ENCODE measurements around the gene CNOT2. TPM values are rescaled to one million over a fixed set of nuclear protein-coding genes. Genes with fewer than 3 reads are reported as not detected.

Gene CNOT2, protein sequence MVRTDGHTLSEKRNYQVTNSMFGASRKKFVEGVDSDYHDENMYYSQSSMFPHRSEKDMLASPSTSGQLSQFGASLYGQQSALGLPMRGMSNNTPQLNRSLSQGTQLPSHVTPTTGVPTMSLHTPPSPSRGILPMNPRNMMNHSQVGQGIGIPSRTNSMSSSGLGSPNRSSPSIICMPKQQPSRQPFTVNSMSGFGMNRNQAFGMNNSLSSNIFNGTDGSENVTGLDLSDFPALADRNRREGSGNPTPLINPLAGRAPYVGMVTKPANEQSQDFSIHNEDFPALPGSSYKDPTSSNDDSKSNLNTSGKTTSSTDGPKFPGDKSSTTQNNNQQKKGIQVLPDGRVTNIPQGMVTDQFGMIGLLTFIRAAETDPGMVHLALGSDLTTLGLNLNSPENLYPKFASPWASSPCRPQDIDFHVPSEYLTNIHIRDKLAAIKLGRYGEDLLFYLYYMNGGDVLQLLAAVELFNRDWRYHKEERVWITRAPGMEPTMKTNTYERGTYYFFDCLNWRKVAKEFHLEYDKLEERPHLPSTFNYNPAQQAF
- total RNA-seq (2021; fragmentation: NEBNext Ultra II Directional; extraction: Animal tissue kit (Norgen Biotek cat#: 25700)): 10 to 100 TPM; 45.0 to 54.2 (median 49.5) TPM
- long read RNA-seq, transcript CNOT2-201 (16 exons, 3,282 nt): major isoform, 47 of 92 reads
- long read RNA-seq, partial matches to known transcripts: 26 of 92 reads
- long read RNA-seq, other reads (novel, unspliced or antisense): 12 of 92 reads

- H3K4me1 Mint-ChIP-seq (ENCODE audit: low read depth): peaks cover 61% of the 10 kb centered on the region
- H3K36me3 Mint-ChIP-seq (ENCODE audit: low read depth): peaks cover 33% of the 10 kb centered on the region
- peaks cover 5% of the 10 kb centered on the region for H3K27me3 Mint-ChIP-seq (ENCODE audit: insufficient read depth)
- no peaks in the 10 kb centered on the region for H3K9me3 Mint-ChIP-seq
- peak; percentile 91 for DNase-seq
- H3K27ac Mint-ChIP-seq: peak within 1 kb of the TSS; percentile 100
- TF ChIP-seq, protein P1, sequence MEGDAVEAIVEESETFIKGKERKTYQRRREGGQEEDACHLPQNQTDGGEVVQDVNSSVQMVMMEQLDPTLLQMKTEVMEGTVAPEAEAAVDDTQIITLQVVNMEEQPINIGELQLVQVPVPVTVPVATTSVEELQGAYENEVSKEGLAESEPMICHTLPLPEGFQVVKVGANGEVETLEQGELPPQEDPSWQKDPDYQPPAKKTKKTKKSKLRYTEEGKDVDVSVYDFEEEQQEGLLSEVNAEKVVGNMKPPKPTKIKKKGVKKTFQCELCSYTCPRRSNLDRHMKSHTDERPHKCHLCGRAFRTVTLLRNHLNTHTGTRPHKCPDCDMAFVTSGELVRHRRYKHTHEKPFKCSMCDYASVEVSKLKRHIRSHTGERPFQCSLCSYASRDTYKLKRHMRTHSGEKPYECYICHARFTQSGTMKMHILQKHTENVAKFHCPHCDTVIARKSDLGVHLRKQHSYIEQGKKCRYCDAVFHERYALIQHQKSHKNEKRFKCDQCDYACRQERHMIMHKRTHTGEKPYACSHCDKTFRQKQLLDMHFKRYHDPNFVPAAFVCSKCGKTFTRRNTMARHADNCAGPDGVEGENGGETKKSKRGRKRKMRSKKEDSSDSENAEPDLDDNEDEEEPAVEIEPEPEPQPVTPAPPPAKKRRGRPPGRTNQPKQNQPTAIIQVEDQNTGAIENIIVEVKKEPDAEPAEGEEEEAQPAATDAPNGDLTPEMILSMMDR (IDR thresholded peaks at IDR 0.05): no peak
- peak within 1 kb of the TSS; percentile 100 for H3K4me3 Mint-ChIP-seq
Observed at GRCh38 chr12:70242695-70243509, at the start of gene CNOT2. Gene CNOT2 (plus strand): TSS chr12:70243433. CDS start chr12:70278227, 34,794 bp downstream.

GRCh38 chr12:70194076-70194475 lies 49.2 kb upstream of the CNOT2 start:
- Mint-ChIP-seq H3K36me3 (ENCODE audit: low read depth) (no peaks in the 10 kb centered on the region), H3K9me3 (no peaks in the 10 kb centered on the region), H3K4me3 (no peak overlapping the region), H3K27me3 (ENCODE audit: insufficient read depth) (peaks cover 2% of the 10 kb centered on the region; the same call in 1 of the 2 replicates), H3K4me1 (ENCODE audit: low read depth) (peaks cover 11% of the 10 kb centered on the region), H3K27ac (no peak overlapping the region)
- TF ChIP-seq, protein P1 (IDR thresholded peaks at IDR 0.05): no peak
- DNase-seq: no peak

DNA sequence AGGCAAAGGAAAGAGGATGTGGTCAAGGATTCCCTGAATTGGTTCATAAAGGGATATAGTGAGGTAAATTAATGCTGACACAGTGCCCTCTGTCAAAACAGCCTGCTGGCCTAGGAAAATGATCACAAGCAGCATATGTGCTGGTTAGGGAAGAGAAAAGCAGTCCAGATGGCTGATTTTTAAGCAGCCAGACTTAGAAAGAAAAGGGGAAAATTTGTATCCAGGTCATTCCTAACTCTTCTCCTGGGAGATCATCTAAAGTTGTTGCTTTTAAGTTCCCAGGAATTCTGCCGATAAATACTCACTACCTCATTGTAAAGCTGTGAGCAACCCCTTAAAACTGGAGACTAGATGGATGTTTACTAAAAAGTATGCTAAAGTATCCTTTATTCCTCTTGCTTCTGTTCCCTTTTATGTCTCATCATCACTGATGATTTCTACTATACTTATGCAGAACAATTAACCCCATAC lies 46.4 kb upstream of the CNOT2 start:
- H3K27me3 Mint-ChIP-seq (ENCODE audit: insufficient read depth): 0 out of 2 replicates have a peak, but pooled peaks cover 2% of the 10 kb centered on the region
- no peaks in the 10 kb centered on the region for H3K9me3 Mint-ChIP-seq
- no peak overlapping the region for H3K27ac Mint-ChIP-seq
- H3K4me1 Mint-ChIP-seq (ENCODE audit: low read depth): no peaks in the 10 kb centered on the region
- TF ChIP-seq, protein P1 (IDR thresholded peaks at IDR 0.05): no peak
- H3K36me3 Mint-ChIP-seq (ENCODE audit: low read depth): no peaks in the 10 kb centered on the region
- no peak for DNase-seq
- no peak overlapping the region for H3K4me3 Mint-ChIP-seq

DNA sequence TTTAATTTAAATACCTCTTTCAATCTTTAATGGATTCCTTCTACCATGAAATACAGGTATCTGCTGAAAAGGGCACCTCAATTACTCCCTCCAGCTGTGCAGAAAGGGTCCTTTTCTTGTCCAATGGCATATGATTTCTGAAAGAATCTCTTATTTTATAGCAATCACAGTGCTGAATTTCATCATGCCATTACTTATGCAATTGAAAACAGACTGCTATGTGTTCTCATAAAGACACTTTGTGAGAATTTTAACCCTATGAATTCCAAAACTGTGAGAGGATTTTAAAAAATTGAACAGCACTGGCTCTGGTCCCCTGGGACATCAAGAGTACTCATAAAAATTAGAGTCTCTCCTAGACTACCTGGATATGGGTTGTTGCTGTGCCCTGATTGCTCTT lies 45.9 kb upstream of the CNOT2 start:
- H3K27me3 Mint-ChIP-seq (ENCODE audit: insufficient read depth): 0 out of 2 replicates have a peak, but pooled peaks cover 2% of the 10 kb centered on the region
- H3K9me3 Mint-ChIP-seq: no peaks in the 10 kb centered on the region
- H3K36me3 Mint-ChIP-seq (ENCODE audit: low read depth): no peaks in the 10 kb centered on the region
- no peak overlapping the region for H3K27ac Mint-ChIP-seq
- TF ChIP-seq, protein P1 (IDR thresholded peaks at IDR 0.05): no peak
- H3K4me3 Mint-ChIP-seq: no peak overlapping the region
- DNase-seq: no peak
- H3K4me1 Mint-ChIP-seq (ENCODE audit: low read depth): no peaks in the 10 kb centered on the region

GRCh38 chr12:70213707-70214106 lies 29.5 kb upstream of the CNOT2 start:
- no peak for DNase-seq
- Mint-ChIP-seq H3K27ac (no peak overlapping the region), H3K9me3 (peaks cover 27% of the 10 kb centered on the region), H3K4me1 (ENCODE audit: low read depth) (no peaks in the 10 kb centered on the region), H3K27me3 (ENCODE audit: insufficient read depth) (no peaks in the 10 kb centered on the region), H3K36me3 (ENCODE audit: low read depth) (peaks cover 8% of the 10 kb centered on the region), H3K4me3 (no peak overlapping the region)
- TF ChIP-seq, protein P1 (IDR thresholded peaks at IDR 0.05): no peak

Measured in HFFc6 (cell line).